Heart right ventricle (tissue), 16 donors: Measurements from ENCODE around the gene LDB2. TPM values are rescaled to one million over a fixed set of nuclear protein-coding genes. Genes with fewer than 3 reads are reported as not detected.

Source experiments
- ATAC-seq, 8 donors: fragments of 200-7000 bp; cut with Tn5 transposase; one replicate each; pipeline ENCODE4 v1.9.1; 2020; ENCODE audit warnings: mild to moderate bottlenecking in 8 of 8, moderate library complexity in 8 of 8, moderate number of reproducible peaks in 1 of 8
- DNase-seq, 2 donors: peaks; one replicate each; pipeline ENCODE4 v3.0.0-alpha.2; 2020
- H3K27ac ChIP-seq, 10 donors: fragments of 200-600 bp; sonication (generic) in 2 of 10; one replicate each; pipeline versions ENCODE4 v1.5.0 to v1.8.0; 2020 to 2022; ENCODE audit warnings: mild to moderate bottlenecking in 3 of 10
- H3K27me3 ChIP-seq, 7 donors: fragments of 200-600 bp; one replicate each; pipeline ENCODE4 v1.8.0; 2021 to 2022; ENCODE audit warnings: mild to moderate bottlenecking in 2 of 7
- H3K36me3 ChIP-seq, 9 donors: fragments of 200-600 bp; sonication (generic) in 1 of 9; one replicate each; pipeline versions ENCODE4 v1.5.0 to v1.8.0; 2020 to 2022; ENCODE audit warnings: mild to moderate bottlenecking in 2 of 9
- H3K4me1 ChIP-seq, 9 donors: fragments of 200-600 bp; sonication (generic) in 1 of 9; one replicate each; pipeline versions ENCODE4 v1.5.0 to v1.8.0; 2020 to 2022; ENCODE audit warnings: mild to moderate bottlenecking in 4 of 9
- H3K4me3 ChIP-seq, 10 donors: fragments of 200-600 bp; sonication (generic) in 2 of 10; one replicate each; pipeline versions ENCODE4 v1.5.0 to v1.8.0; 2020 to 2022; ENCODE audit warnings: mild to moderate bottlenecking in 7 of 10, moderate library complexity in 2 of 10
- H3K9me3 ChIP-seq, 11 donors: fragments of 200-600 bp in 10 of 11; sonication (generic) in 2 of 11; one replicate each; pipeline versions ENCODE4 v1.5.0 to v1.8.0; 2013 to 2022; ENCODE audit warnings: mild to moderate bottlenecking in 2 of 11, control low read depth in 1 of 11, moderate library complexity in 1 of 11
- CTCF ChIP-seq, 9 donors: fragments of 200-600 bp; sonication (generic) in 2 of 9; IDR thresholded peaks; one replicate each; pipeline versions ENCODE4 v1.5.0 to v1.8.0; 2021 to 2022; ENCODE audit warnings: antibody characterized with exemption in 9 of 9, mild to moderate bottlenecking in 5 of 9, moderate library complexity in 1 of 9
- WGBS, 2 donors: extraction: QIAGEN DNeasy Blood & Tissue Kit; methylation state at CpG; one replicate each; pipeline ENCODE4 v1.1.7; 2013; ENCODE audit warnings: inconsistent platforms in 1 of 2; 5-methylcytosine and 5-hydroxymethylcytosine counted together
- intact Hi-C, 10 donors: fragments of 100-400 bp; cut with DNase I; formaldehyde crosslinking; loops; one replicate each; pipeline versions ENCODE4 v1.11.1 to v1.14.2; 2022
- polyA plus RNA-seq, 2 donors: library from polyadenylated mRNA; stranded (reverse); fragments of 200-250 nt; gene quantifications; one replicate each; pipeline ENCODE4 v1.2.3, GENCODE V29; 2013
- total RNA-seq, 10 donors: library from RNA; stranded (reverse); fragmentation: NEBNext Ultra II Directional in 3 of 10; extraction: Animal tissue kit (Norgen Biotek cat#: 25700) in 3 of 10; gene quantifications; one replicate each; pipeline versions ENCODE4 v1.2.1 to v1.2.4, GENCODE V29; 2021 to 2023
- donor health status: Arrhythmogenic right ventricular cardiomyopathy.
- donor health status: ischemic (EF 13 %, LVEDD 7.1; RV severe dilation, severe dysfunction).
- donor health status: healthy with polysubstance abuse.
- donor health status: DM: no; HTN: yes; CAD: no.
- donor health status: DM: no; HTN: no; CAD: no.
- donor health status: ischemic (EF 25% LVEDD 6.9; RV normal size, moderate dysfunction).
- donor health status: ischemic (EF 25% LVEDD 5.7; RV mildly dilated, moderate dysfunction).
- donor health status: healthy.
- donor health status: DM: yes; HTN: yes; CAD: no.
- donor health status: Ischemic cardiomyopathy.
- donor health status: ischemic (EF 35%, LVEDD 5.7; RV mildly dilated, moderate dysfunction).
- donor health status: nonischemic (EF 11% LVEDD 7.7; RV severe dilation, severe dysfunction).
- donor health status: DM: yes; HTN: yes; CAD: no.
- donor health status: PGD.
- donor health status: ischemic (EF 29% LVEDD 5.4; RV normal size, mild dysfunction).
- donor health status: nonischemic (EF 23%, LVEDD 6.1; RV moderate dilation, normal function).

Gene LDB2
- total and polyA plus RNA-seq, 12 donors: 14.5 to 43.3 (median 23.5) TPM

GRCh38 chr4:16667464-16667863 lies 231.0 kb downstream of the LDB2 start:
- Histone ChIP-seq H3K9me3 (peaks cover 0 to 10% (median 0%) of the 10 kb centered on the region in 11 donors), H3K36me3 (peaks cover 0 to 17% (median 0%) of the 10 kb centered on the region in 9 donors), H3K4me1 (peaks cover 0 to 44% (median 18%) of the 10 kb centered on the region in 9 donors), H3K4me3 (no peak overlapping the region), H3K27ac (no peak overlapping the region), H3K27me3 (no peaks in the 10 kb centered on the region)
- intact Hi-C loops: no loop called here
- DNase-seq: no peak
- 90 to 92% methylated on average over 3 of the region's 3 CpGs for WGBS, 2 donors
- TF ChIP-seq CTCF (IDR thresholded peaks at IDR 0.05): no peak
- ATAC-seq: no peak

- ATAC-seq: no peak
- DNase-seq: no peak
- Histone ChIP-seq H3K4me1 (peaks cover 0 to 30% (median 11%) of the 10 kb centered on the region in 9 donors), H3K27me3 (no peaks in the 10 kb centered on the region), H3K4me3 (no peak overlapping the region), H3K36me3 (peaks cover 0 to 19% (median 0%) of the 10 kb centered on the region in 9 donors), H3K9me3 (peaks cover 0 to 12% (median 0%) of the 10 kb centered on the region in 11 donors), H3K27ac (no peak overlapping the region)
- TF ChIP-seq CTCF (IDR thresholded peaks at IDR 0.05): no peak
- WGBS, 2 donors: 82 to 85% methylated on average over 12 of the region's 12 CpGs
- intact Hi-C loops: no loop called here
Observed at GRCh38 chr4:16665942-16666551, 232.4 kb downstream of the LDB2 start.

- intact Hi-C loops: no loop called here
- ATAC-seq (peak in 5 of 8 donors; percentile 36 to 67 (median 63)), DNase-seq (no peak)
- Histone ChIP-seq H3K9me3 (peaks cover 0 to 12% (median 0%) of the 10 kb centered on the region in 11 donors), H3K36me3 (peaks cover 0 to 19% (median 0%) of the 10 kb centered on the region in 9 donors), H3K4me3 (no peak overlapping the region), H3K27ac (no peak overlapping the region), H3K27me3 (no peaks in the 10 kb centered on the region), H3K4me1 (peaks cover 0 to 13% (median 4%) of the 10 kb centered on the region in 9 donors)
- TF ChIP-seq CTCF (IDR thresholded peaks at IDR 0.05): no peak
Observed at GRCh38 chr4:16663732-16664131, 234.7 kb downstream of the LDB2 start.

GRCh38 chr4:16663307-16663706 lies 235.1 kb downstream of the LDB2 start:
- H3K9me3 ChIP-seq: peaks cover 0 to 12% (median 0%) of the 10 kb centered on the region in 11 donors
- H3K4me3 ChIP-seq: no peak overlapping the region
- 81 to 88% methylated on average over 4 of the region's 4 CpGs for WGBS, 2 donors
- peaks cover 0 to 19% (median 0%) of the 10 kb centered on the region in 9 donors for H3K36me3 ChIP-seq
- H3K27me3 ChIP-seq: no peaks in the 10 kb centered on the region
- intact Hi-C loops: no loop called here
- no peak for TF ChIP-seq CTCF (IDR thresholded peaks at IDR 0.05)
- no peak for DNase-seq
- no peak overlapping the region for H3K27ac ChIP-seq
- H3K4me1 ChIP-seq: peaks cover 0 to 9% (median 1%) of the 10 kb centered on the region in 9 donors
- ATAC-seq: no peak
